Measurements from ENCODE around the gene GPR33.

DNA sequence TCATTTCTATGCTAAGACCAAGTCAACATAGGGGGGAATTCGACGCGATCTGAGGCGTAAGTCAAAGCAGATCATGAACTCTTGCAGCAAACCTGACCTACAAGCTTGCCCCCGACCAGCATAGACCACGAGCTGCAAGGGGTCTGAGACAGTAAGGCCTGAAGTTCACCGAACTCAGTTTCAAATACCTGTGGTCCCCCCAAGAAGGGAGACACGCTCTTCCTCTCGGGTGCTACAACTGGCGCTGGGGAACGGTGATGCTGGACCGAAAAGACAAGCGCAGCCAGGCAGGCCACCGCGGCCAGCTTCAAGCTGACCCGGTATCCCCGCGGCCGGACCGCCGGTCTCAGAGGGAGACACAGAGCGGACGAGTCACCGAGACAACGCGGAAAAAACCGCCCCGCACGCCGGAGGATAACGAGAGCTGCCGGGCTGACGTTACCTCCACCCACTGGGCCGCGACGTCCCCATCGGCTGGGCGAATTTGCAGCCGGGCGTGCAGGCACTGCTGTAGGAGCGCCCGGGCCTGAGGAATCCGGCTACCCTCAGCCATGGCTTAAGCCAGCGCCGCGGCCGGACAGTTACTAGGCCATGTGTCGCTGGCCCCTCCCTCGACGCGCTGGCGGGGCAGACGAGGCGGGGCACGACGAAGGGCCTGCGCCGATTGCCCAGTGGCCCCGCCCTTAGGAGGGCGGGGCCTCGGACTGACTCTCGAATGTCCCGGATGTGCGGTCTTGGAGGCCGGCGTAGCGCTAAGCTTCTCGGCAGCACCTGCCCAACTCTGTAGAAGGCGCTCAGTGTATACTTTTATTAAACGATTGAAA lies 30.8 kb downstream of the GPR33 start, which contains the start of gene DTD2:
- TF ChIP-seq EZH2 (IDR thresholded peaks at IDR 0.05): no peak
- peak; percentile 48; the same call in 1 of the 2 replicates for TF ChIP-seq SP1 (IDR thresholded peaks at IDR 0.05; ENCODE audit: low read depth)
